ENCODE measurements around the gene TUBA4A.
"Not testable (repeated sequence)": the region's sequence is repeated elsewhere in the genome, so short reads cannot be mapped to it uniquely, and the experiment has no call there.

Gene TUBA4A

DNA sequence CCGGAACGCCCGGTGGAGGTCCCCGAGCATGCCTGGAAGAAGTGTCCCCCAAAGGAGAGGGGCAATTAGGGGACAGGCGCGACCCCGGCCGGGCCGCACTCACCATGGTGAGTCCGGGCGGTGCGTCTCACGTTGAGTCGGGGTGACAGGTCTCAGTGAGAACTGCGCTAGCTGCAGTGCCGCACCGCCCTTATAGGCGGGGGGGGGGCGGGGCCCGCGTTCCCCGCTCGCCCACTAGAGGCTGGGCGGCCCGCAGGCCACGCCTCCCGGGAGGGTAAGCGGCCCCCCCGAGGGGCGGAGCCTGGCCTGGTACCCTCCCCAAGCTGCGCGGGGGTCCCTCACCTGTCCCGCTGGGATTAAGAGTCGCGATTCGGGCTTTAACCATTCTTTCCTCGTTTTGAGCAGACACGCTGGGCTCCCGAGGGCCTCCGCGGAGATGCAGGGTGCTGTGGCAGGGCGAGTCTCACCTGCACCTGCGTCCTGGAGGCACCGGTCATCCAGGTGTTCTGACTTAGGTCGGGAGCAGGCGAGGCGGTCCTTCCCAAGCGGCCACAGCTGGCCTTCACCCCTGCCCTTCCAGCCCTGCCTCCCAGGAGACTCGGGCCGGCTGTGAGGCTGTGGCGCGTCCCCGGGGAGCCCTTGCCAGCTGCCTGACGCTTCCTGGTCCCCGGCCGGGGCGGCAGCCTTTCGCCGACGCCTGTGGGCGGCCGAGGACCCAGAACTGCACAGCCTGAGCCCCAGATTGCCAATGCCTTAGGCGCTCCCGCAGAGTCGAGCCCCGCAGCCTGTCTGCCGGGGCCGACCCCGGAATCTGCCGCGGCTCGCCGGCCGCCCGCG, at the start of gene TUBA4A:
TUBA4A (minus strand) TSS at position 166 of the 837 bp plus-strand sequence; CDS start at position 106, 60 bp downstream.
- DNase-seq (ENCODE audit: low spot score): peak; percentile 87

GRCh38 chr2:219302412-219302968, 48.8 kb upstream of the TUBA4A start:
- DNase-seq (ENCODE audit: low spot score): no peak

GRCh38 chr2:219300022-219300421, 46.3 kb upstream of the TUBA4A start:
- no peak for DNase-seq (ENCODE audit: low spot score)

GRCh38 chr2:219299372-219299760, 45.6 kb upstream of the TUBA4A start:
- DNase-seq (ENCODE audit: low spot score): no peak

- peak; percentile 78 for DNase-seq (ENCODE audit: low spot score)
Measured at GRCh38 chr2:219298759-219299371, 45.1 kb upstream of the TUBA4A start.

- no peak for DNase-seq (ENCODE audit: low spot score)
Measured at GRCh38 chr2:219297766-219298456, 44.2 kb upstream of the TUBA4A start.

- DNase-seq (ENCODE audit: low spot score): no peak
Measured at GRCh38 chr2:219296631-219297391, 43.1 kb upstream of the TUBA4A start.

DNA sequence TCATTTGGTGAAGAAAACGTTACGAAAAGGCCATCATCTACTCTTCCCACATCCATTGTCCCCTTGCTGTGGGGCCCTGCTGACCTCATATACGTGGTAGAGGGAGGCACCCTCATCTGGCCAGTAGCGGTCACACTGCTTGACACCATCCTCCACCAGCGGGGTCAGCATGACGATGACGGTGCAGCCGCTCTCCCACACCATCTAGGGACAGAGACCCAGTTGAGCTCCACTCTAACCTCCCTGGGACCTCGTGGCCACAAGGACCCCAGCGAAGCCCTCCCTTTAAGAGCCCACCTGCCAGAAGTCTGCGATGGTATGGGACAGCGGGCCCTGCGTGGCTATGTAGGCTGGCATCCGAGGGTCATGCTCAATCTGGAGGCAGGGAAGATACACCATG, 42.4 kb upstream of the TUBA4A start:
- DNase-seq (ENCODE audit: low spot score): no peak

- peak; percentile 91 for DNase-seq (ENCODE audit: low spot score)
Measured at GRCh38 chr2:219294356-219295351, 40.9 kb upstream of the TUBA4A start.

DNA sequence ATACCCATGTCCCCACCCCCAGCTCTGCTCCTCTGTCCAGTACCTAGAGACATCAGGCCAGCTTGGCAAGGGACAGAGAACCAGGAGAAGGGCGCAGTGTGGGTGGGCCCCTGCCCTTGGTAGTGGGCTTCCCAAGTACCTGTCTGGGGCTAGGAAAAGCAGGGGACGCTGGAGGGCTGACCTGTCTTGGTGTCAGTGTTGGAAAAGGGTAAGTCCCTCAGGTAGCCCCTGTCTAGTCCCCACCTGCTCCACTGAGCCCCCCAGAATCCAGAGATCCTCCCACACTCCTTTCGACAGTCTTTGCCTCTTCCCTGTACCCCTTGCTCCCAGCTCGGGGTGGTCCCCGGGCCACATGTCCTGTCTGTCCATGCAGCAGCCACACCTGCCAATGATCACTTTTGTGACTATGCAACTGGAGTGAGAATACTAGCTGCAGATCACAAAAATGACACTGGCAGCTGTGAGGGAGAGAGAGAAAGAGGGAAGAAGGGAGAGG, 40.1 kb upstream of the TUBA4A start:
- no peak for DNase-seq (ENCODE audit: low spot score)

DNA sequence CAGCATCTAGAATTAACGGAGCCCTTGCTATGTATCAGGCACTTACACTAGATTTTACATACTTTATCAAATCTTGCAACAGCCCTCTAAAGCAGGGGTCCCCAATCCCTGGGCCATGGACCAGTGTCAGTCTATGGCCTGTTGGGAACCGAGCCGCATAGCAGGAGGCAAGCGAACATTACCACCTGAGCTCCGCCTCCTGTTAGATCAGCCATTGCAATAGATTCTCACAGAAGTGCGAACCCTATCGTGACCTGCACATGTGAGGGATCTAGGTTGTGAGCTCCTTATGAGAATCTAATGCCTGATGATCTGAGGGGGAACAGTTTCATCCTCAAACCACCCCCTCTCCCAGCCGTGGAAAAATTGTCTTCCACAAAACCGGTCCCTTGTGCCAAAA, 38.9 kb upstream of the TUBA4A start:
- no peak for DNase-seq (ENCODE audit: low spot score)

DNA sequence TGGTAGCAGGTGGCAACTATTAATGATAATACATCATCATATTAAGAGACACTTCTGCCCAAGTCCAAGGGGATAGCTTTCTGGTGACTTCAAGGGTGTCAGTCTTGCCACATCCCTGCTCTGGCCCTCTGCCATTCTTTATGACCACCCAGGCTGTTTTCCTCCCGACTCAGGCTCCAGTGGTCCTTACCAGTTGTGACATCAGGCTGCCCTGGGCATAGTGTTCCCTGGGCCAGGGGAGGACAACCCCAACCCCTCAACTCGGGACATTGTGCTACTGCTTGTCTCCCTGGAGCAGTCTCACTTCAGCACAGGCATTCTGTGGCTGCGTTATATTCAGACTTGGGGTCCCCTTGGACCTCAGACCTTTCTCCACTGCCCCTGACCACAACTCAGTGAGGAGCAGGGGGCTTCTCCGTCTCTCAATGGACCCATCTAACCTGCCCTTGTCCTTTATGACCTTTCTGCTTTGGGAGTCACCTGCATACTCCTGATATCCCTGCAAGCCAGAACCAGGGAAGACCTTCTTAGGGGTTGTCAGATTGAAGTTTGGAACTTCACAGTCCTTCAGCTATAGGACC, 38.3 kb upstream of the TUBA4A start:
- no peak for DNase-seq (ENCODE audit: low spot score)

DNA sequence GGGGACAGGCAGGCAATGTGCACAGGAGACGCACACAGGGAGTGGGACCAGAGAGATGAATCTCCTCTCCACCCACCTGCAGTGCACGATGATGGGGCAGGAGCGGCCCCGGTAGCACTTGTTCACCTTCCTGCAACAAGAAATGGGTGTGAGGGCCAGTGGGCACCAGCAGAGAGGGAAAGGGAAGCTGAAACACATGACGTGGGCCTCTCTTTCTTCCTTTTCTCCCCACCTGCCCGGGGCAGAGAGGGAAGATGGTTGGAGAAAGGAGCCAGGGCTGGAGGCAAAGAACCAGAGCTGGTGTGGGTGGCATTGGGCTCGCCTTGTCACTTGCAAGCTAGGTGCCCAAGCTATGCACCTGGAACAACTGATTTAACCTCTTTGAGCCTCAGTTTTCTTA, 37.7 kb upstream of the TUBA4A start:
- DNase-seq (ENCODE audit: low spot score): no peak

DNA sequence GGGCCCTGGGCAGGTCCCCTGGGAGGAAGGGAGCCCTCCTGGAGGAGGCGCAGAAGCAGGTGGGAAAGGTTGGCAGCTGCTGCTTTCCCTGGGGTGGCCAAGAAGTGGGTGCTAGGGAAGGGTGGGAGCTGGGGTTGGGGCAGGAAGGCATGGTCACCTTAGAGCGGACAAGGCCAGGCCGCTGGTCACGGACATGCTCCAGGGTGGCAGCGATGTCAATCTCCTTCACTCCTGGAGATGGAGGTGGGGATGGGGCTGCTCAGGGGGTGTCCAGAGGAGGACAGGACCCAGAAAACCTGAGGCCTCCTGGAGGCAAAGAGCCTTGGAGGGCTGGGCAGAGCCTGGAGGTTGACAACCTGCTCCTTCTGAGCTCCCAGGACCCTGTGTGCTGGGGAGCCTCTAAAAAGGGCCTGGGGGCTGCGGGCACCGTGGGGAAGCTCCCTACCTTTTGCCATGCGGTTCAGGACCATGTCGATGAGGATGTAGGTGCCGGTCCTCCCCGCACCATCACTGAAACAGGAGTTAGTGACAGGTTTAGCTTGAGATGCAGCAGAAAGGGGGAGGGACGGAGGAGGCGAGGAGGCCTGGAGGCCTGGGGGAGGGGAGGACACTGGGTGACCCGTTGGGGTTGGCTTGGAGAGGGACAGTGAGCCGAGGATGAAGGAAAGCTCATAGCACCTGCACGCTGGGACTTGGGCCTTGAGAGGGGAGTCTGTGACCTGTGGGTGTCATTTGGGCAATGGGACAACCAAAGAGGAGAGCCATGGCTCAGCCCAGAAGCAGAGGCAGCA, 36.9 kb upstream of the TUBA4A start:
- no peak for DNase-seq (ENCODE audit: low spot score)

DNA sequence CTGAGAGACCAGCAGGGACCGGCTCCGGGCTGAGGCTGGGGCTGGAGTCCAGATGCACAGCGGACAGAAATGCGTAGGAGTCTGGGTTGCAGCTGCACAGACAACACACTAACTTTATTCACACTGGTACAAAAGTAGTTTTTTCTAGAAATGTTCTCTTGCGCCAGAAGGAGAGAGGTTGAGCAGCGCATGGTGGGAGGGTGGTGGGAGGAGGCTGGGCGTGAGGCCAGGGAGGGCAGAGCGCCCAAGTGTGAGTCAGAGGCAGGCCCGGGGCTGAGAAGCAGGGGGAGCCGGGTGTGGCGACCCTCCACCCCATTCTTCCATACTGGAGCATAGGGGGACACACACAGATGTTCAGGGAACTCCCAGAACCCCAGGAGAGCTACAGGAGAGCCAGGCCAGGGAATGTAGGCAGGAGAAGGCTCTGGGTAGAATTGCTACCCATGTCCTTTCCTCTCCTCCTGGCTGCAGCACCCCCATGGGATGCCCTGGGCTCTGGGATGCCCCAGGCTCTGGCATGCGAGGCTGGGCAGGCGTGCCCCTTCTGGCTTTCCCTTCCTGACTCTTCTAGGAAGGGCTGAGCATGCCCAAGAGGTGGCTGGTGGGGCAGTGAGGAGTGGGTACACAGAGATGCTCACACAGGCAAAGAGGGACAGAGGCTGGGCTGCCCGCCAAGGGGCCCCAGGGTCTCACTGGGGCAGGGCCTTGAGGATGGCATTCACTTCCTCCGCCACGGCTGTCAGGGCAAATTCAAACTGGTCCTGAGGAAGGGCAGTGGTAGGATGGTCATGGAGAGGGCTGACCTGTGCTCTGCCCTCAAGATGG, 36.0 kb upstream of the TUBA4A start:
- peak; percentile 22 for DNase-seq (ENCODE audit: low spot score)

DNA sequence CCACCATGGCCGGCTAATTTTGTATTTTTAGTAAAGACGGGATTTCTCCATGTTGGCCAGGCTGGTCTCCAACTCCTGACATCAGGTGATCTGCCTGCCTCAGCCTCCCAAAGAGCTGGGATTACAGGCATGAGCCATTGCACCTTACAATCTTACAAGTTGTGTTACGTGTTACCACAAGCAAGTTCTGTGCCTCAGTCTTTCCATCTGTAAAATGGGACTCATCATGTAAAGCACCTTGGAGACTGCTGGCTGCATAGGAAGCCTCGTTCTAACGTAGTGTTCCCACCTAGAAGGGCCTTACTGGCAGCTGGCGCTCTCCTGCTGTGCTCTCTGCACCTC, 35.4 kb upstream of the TUBA4A start:
- DNase-seq (ENCODE audit: low spot score): no peak

- DNase-seq (ENCODE audit: low spot score): no peak
Measured at GRCh38 chr2:219287580-219288265, 34.0 kb upstream of the TUBA4A start.

- DNase-seq (ENCODE audit: low spot score): not testable (repeated sequence)
Measured at GRCh38 chr2:219287116-219287440, 33.4 kb upstream of the TUBA4A start.
